A549 (cell line): ENCODE results near the gene PNMA5.

ENCODE experiments used
- CEBPB ChIP-seq, 2 experiments: fragments of >200 bp in 1 of 2; sonication (Bioruptor Twin) in 1 of 2; formaldehyde crosslinking in 1 of 2; IDR thresholded peaks; 2 replicates each; pipeline ENCODE4 v1.6.1; 2012 to 2016
- CHD2 ChIP-seq: fragments of 150-350 bp; IDR thresholded peaks from 2 replicates; pipeline ENCODE4 v1.6.1; 2014; ENCODE audit warnings: low read length; ENCODE audit not compliant: partially characterized antibody
- EP300 ChIP-seq, 2 experiments: fragments of >200 bp; sonication (Bioruptor Twin); formaldehyde crosslinking; IDR thresholded peaks; 2 replicates in 1 of 2; 3 replicates in 1 of 2; pipeline ENCODE4 v1.6.1; 2016 to 2017
- KDM1A ChIP-seq: fragments of 200-600 bp; sonication (generic); IDR thresholded peaks from 2 replicates; pipeline ENCODE4 v1.6.1; 2016; ENCODE audit warnings: low read depth, mild to moderate bottlenecking
- PHF8 ChIP-seq: fragments of 200-600 bp; sonication (generic); IDR thresholded peaks from 2 replicates; pipeline ENCODE4 v1.6.1; 2016; ENCODE audit warnings: low read depth, mild to moderate bottlenecking, antibody characterized with exemption, moderate library complexity, borderline replicate concordance
- REST ChIP-seq: fragments of 200-600 bp; sonication (generic); IDR thresholded peaks from 2 replicates; pipeline ENCODE4 v1.6.1; 2016; ENCODE audit warnings: antibody characterized with exemption, mild to moderate bottlenecking, moderate library complexity
- RFX5 ChIP-seq: fragments of 450-650 bp; IDR thresholded peaks from 2 replicates; pipeline ENCODE4 v1.7.1; 2014; ENCODE audit warnings: antibody characterized with exemption, mild to moderate bottlenecking, moderate library complexity
- TF ChIP-seq, protein P1 (sequence below): fragments of >200 bp; sonication (Bioruptor Twin); formaldehyde crosslinking; IDR thresholded peaks from 3 replicates; pipeline ENCODE4 v1.5.1; 2016

DNA sequence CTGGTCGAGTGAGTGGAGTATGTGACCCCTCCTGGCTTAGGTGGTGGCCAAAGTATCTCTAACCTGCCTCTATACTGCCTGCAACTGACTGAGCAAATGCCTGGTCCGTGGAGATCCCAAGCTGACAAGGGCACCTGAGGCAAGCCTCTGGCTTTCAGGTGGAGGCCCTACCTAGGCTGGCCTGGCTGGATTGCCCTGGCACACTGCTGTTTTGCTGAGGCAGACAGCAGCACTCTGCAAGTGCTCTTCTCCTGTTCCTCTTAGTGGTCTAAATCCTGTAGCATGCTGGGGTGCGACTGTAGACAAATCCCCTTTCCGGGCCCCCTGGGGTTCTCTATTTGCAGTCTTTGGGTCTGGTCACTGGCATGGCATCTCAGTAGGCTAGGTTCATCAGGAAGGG, 44.8 kb downstream of the PNMA5 start:
- no peak for TF ChIP-seq CEBPB (IDR thresholded peaks at IDR 0.05)
- TF ChIP-seq RFX5, result no peak
- TF ChIP-seq, protein P1, sequence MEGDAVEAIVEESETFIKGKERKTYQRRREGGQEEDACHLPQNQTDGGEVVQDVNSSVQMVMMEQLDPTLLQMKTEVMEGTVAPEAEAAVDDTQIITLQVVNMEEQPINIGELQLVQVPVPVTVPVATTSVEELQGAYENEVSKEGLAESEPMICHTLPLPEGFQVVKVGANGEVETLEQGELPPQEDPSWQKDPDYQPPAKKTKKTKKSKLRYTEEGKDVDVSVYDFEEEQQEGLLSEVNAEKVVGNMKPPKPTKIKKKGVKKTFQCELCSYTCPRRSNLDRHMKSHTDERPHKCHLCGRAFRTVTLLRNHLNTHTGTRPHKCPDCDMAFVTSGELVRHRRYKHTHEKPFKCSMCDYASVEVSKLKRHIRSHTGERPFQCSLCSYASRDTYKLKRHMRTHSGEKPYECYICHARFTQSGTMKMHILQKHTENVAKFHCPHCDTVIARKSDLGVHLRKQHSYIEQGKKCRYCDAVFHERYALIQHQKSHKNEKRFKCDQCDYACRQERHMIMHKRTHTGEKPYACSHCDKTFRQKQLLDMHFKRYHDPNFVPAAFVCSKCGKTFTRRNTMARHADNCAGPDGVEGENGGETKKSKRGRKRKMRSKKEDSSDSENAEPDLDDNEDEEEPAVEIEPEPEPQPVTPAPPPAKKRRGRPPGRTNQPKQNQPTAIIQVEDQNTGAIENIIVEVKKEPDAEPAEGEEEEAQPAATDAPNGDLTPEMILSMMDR, result no peak
- no peak for TF ChIP-seq PHF8
- TF ChIP-seq EP300 (IDR thresholded peaks at IDR 0.05), result no peak
- no peak for TF ChIP-seq KDM1A
- no peak for TF ChIP-seq REST
- TF ChIP-seq CHD2, result no peak
